ENCODE measurements around the gene LAMB4.
"Not testable (repeated sequence)": the region's sequence is repeated elsewhere in the genome, so short reads cannot be mapped to it uniquely, and the experiment has no call there.

The LAMB4 gene

DNA sequence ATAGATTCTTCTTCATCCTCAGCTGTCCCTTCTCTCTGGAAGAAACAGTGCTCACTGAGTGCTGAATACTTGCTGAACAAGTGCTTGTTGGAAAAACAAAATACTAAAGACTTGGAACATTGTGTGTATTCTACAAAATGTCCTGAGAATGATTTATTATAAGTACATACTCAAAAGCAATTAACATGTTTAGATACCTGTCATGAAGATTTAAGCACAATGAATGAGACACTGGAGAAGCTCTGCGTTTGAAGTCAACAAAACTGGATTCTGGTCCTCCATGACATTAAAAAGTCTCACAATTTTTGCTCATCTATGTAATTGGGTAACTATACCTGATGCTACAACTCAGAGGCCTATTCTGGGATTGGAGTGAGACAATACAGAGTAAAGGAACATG, 92.4 kb downstream of the LAMB4 start:
- peak; percentile 52 for DNase-seq

- DNase-seq = no peak
Measured at GRCh38 chr7:108037140-108037539, 93.0 kb downstream of the LAMB4 start.

DNA sequence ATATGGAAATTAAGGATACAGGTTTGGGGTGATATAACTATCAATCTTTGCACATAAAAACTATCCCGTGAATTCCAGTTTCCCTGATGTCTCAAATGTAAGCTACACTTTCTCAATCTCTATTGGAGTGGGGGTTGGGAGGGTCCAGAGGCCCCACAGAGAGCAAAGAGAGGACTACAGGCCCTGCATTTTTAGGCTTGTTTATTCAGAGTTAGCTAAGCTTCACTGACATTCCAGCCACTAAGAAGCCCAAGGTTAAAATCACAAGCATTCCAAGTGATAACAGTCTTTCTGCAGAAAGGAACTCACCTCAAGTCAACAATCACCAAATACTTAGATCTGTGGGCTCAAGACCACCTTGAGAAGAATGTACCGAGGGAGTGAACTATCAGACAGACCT, 95.6 kb downstream of the LAMB4 start:
- DNase-seq = no peak

DNA sequence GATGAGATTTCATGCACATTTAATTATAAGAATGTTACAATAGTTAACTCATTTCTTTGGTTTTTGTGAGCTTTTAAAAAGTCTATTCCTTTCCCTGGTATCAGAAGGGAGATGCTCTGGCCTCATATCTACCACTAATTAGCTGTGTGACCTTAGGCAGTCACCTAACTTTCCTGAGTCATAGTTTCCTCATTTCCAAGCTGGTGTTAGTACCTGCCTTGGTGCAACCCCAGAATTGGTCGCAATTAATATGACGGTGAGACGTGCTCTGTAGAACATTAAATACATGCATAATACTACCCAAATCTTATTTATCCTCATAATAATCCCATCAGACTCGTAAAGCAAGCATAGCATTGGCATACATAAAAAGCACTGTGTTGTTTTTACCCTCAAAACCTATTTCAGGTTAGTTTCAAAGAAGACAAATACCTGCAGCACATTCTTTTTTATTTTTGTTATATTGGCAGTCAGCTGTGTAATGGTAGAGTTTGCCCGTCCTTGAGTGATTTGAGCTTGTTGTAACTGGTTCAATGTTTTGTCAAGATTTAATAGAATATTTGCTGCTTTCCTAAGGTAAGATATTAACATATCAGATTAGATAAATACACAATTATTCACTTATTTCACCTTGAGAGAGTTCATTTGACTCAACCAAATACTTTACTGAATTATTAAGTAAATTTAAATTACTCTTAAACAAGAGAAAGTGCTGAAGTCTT, 96.2 kb downstream of the LAMB4 start:
- DNase-seq = no peak

- DNase-seq = not testable (repeated sequence)
Measured at GRCh38 chr7:108033309-108033708, 96.9 kb downstream of the LAMB4 start.

- DNase-seq = no peak
Measured at GRCh38 chr7:108030516-108030915, 99.6 kb downstream of the LAMB4 start.

- no peak for DNase-seq
Measured at GRCh38 chr7:108029034-108029433, 101.1 kb downstream of the LAMB4 start.

GRCh38 chr7:108028111-108028510, 102.0 kb downstream of the LAMB4 start:
- DNase-seq = no peak

GRCh38 chr7:108027239-108027638, 102.9 kb downstream of the LAMB4 start:
- DNase-seq = no peak

GRCh38 chr7:108026647-108027046, 103.5 kb downstream of the LAMB4 start:
- no peak for DNase-seq

DNA sequence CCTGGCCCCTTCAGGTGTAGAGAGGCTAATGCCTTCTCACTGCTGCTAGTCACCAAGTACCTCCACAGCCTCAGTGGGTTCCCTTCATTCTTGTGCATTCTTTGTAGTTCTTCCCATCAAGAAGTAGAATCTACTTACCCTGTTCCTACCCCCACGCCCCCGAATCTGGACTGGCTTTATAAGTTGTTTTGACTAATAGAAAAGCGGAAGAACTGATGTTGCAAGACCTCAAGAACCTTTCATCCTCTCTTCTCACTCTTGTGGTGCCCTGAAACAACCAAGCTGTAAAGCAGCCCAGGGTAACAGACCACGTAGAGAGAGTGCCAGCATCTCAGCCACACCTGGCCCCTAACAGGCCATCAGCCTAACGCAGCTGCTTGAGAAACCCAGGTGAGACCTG, 104.0 kb downstream of the LAMB4 start:
- no peak for DNase-seq

DNA sequence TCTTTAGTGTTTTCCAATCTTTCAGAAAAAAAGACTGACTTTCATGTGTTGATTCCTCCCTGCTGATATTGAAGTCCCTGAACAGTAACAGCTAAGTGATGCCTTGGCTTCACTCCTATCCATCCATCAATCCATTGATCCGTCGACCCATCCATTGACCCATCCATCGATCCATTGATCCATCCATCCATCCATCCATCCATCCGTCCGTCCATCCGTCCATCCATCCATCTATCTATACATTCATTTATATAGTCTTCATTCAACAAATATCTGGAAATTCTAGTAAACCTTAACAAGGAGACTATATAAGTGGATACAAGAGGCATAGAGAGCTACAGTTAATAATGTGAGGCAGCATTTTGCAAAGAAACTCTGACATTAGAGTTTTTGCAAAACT, 105.6 kb downstream of the LAMB4 start:
- DNase-seq = no peak

DNA sequence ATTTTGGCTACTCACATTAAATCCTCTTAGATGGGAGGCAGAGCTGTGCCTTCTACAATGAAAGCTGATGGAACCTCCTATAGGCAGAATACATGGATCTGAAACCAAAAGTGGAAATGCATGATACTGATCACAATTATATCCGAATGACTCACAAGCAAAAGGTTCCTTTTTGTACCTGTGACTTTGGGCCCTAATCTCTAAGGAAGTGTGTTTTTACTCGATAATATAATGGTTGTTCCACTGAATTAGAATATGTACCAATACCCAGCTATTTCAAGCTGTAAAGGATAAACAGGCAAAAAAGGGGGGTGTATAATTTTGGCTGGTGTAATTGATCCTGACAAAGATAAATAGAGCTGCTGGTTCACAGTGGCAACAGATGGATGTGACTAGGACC, 109.6 kb downstream of the LAMB4 start:
- DNase-seq = no peak

GRCh38 chr7:108018668-108019067, 111.5 kb downstream of the LAMB4 start:
- DNase-seq = no peak

DNA sequence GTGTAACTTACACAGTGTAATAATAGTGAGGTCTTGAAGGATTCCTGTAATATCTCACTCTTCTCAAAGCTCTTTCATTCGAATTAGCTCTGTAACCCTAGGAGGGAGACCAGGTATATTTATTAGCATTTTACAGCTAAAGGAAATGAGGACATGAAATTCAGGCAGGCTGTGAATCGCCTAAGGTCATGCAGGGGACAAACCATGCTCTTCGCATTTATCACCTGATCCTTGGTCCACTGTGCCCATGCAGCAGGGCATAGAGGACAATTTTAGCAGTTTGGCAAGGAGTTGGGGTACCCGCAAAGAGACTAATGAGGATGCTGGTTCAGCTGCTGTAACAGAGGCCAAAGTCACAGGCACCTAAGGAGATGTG, 112.4 kb downstream of the LAMB4 start:
- no peak for DNase-seq

DNA sequence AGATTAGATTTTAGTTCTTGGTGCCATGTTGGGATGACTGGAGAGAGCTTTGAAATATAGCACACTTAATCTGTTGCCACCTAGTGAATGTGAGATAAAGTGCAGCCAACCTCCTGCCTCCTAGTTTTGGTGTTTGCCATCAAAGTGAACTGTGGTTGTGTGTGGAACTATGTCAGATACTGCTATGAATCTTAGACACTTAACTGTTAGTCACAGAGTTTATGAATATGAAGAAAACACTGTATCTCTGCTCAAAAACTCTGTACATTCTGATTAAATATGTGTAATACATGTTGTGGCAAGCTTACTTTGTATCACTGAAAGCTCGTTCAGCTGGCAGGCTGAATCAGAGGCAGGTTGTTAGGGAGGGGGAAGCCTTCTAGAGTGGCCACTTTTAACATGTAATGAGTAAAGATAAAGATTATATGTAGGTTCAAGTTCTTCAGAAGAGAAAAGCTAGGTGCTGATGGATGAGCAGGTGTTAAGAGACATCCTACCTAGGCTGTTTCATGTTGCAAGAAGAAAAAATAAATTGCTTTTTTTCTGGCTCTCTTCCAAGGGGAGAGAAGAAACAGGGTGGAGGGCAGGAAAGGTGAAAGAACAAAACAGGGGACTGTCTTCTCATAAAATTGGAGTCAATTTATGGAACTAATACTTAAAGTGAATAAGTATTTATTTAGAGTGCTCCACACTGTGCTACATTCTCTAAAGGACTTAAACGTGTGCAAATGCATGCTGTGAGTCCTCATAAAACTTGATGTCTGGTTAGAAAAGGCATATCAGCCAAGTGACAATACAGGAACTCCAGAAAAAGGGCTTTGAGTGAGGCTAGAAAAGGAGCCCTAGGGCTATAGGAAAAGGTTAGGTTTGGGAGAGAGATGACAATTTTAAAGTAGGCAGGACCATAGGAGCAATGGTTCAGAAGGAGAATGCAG, 113.1 kb downstream of the LAMB4 start:
- DNase-seq = peak; percentile 28

DNA sequence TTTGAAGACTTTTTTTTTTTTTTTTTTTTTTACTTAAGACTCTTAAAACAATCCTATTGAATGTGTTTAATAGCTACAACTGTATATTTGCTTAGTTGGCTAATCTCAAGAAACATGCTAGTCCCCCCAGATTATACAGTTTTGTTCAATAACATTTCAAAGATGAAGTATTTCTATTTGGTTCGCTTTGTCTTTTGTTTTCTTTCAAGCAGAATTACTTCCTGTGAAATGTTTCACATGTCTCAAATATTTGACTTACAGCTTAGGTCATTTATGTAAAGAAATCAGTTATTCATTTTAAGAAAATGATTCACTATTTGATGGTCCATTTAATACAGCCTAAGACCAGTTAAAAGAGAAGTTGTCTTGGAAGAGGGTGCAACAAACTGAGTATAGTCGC, 114.4 kb downstream of the LAMB4 start:
- DNase-seq = no peak

DNA sequence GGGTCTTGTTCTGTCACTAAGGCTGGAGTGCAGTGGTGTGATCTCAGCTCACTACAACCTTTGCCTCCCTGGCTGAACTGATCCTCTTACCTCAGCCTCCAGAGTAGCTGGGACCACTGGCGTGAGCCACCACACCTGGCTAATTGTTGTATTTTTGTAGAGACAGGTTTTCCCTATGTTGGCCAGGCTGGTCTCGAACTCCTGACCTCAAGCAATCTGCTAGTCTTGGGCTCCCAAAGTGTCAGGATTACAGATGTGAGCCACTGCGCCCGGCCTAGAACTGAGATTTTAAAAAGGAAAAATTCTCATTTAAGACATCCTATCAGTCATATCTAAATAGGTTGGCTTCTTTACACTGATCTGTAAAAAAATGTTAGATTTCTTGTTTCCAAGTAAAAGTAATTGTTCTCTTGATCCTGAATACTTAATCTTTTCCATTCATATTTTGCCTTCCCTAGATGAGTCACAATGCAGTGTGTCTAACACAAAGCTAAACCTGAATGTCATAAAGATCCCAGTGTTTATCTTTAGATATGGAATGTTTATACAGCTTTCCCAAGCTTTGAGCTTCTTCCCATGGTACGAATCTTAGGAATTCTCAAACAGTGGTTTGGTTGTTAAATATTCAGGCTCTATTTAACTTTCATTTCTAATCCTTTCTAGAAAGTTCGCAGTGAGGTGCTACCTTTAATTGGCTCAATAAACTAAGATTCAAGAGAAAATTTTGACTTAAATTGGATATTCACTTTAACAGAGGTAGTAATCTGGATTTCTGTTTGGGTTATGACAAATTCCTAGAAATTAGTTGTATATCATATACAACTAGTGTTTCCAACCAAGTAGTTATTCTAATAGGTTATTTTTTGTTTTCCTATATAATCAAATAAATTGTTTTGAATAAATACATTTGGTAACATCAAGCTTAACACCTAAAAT, 115.1 kb downstream of the LAMB4 start:
- no peak for DNase-seq

- no peak for DNase-seq
Measured at GRCh38 chr7:108014215-108014614, 115.9 kb downstream of the LAMB4 start.

DNA sequence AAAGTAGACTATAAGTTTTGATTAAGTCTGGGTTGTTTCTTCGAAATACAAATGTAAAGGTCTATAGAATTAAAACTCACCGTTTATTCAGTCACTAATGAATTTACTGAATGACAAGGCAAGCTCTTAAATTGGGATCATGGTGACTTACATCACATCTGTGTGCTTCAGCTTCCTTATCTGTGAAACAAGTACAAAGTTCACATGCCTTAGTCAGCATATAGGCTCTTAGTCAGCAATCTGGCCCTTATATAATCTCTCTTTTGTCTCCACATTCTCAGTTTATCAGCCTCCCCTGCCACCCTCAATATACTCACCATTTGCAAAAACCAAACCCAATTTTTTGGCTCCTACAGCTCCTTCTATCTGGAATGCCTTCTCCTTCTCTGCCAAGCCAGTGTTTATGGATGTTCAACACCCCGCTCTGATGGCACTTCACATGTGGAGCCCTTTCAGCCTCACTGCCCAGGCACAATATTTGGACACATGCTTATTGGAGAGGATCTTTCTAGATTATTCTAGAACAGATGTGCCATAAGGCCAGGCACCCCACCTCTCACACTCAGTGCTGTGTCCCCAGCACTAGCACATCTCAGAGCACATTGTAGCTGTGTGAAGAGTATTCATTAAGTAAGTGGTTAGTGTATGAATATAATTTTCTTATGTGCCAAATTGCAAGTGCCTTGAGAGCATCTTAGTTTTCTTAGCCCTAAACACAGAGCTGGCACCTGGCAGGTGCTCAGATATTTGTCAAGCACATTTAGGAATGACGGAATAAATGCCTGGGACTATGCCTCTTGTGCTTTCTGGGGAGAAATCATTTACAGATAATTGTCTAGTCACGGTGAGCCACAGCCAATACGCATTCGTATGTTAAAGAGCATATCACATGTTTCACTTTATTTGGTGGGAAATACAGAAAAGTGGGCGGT, 117.4 kb downstream of the LAMB4 start:
- no peak for DNase-seq

DNA sequence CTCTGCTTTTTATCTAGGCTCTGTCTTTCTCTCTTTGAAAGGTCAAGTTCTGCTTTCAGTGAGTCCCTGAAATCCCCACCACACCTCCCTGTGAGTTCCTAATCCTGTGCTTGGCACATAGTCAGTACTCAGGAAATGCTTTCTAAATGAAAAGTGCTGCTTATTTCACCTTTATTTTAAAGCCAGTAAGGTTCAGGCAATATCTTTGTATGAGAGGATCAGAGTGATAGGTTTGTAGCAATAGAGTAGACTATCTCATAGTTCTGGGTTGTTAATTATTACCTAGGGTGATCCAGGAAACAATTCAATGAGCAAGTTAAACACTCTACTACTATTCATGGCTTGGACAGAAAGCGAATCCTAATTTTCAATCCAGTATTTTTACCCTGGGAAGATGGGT, 119.8 kb downstream of the LAMB4 start:
- no peak for DNase-seq

GRCh38 chr7:108009873-108010272, 120.3 kb downstream of the LAMB4 start:
- DNase-seq = no peak
